Ovary (tissue), 3 donors: ENCODE data around the gene ST3GAL6.

Experiments used
- EP300 ChIP-seq: sonication (generic); formaldehyde crosslinking; IDR thresholded peaks from one replicate; pipeline ENCODE4 v1.6.1; 2017; ENCODE audit warnings: antibody characterized with exemption
- POLR2A ChIP-seq: fragments of 450-650 bp; IDR thresholded peaks from one replicate; pipeline ENCODE4 v1.6.1; 2017; ENCODE audit warnings: antibody characterized with exemption, mild to moderate bottlenecking, moderate library complexity
- TF ChIP-seq, protein P1 (sequence below), 3 donors: fragments of 450-650 bp in 2 of 3; fragments of 200-600 bp in 1 of 3; IDR thresholded peaks; one replicate each; pipeline versions ENCODE4 v1.5.1 to v1.8.0; 2016 to 2022; ENCODE audit warnings: antibody characterized with exemption in 3 of 3, mild to moderate bottlenecking in 1 of 3
- donor health status: DM: no; HTN: no; CAD: no.

DNA sequence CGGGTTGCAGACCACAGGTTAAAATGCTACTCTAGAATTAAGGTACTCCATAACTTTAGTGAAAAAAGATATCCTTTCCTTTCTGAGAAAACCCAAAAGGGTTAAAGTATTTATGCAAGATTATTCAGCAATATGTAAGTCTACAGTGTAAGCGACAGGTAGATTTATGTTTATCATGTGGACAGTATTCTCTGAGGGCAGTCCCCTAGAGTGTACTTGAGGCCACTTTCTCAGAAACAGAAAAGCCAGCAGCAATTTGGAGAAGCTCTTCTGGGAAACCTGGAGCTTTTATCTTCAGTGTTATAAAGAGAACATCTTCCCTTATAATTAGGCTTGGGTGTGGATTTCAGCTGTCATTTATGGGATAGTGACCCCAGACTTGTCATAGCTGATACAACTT lies 8.9 kb downstream of the ST3GAL6 start:
- TF ChIP-seq POLR2A (no peak), EP300 (no peak)
- TF ChIP-seq, protein P1, sequence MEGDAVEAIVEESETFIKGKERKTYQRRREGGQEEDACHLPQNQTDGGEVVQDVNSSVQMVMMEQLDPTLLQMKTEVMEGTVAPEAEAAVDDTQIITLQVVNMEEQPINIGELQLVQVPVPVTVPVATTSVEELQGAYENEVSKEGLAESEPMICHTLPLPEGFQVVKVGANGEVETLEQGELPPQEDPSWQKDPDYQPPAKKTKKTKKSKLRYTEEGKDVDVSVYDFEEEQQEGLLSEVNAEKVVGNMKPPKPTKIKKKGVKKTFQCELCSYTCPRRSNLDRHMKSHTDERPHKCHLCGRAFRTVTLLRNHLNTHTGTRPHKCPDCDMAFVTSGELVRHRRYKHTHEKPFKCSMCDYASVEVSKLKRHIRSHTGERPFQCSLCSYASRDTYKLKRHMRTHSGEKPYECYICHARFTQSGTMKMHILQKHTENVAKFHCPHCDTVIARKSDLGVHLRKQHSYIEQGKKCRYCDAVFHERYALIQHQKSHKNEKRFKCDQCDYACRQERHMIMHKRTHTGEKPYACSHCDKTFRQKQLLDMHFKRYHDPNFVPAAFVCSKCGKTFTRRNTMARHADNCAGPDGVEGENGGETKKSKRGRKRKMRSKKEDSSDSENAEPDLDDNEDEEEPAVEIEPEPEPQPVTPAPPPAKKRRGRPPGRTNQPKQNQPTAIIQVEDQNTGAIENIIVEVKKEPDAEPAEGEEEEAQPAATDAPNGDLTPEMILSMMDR (IDR thresholded peaks at IDR 0.05) = no peak
